Left colon (tissue), 2 donors: ENCODE measurements around the gene MYO15B. TPM values are rescaled to one million over a fixed set of nuclear protein-coding genes. Genes with fewer than 3 reads are reported as not detected.
"Not testable (repeated sequence)": the region's sequence is repeated elsewhere in the genome, so short reads cannot be mapped to it uniquely, and the experiment has no call there.

Experiments
- ATAC-seq: fragments of 200-7000 bp; cut with Tn5 transposase; one replicate; pipeline ENCODE4 v1.9.1; 2020; ENCODE audit warnings: mild to moderate bottlenecking, moderate library complexity
- DNase-seq, 2 donors: peaks; one replicate each; pipeline ENCODE4 v3.0.0-alpha.2; 2020
- intact Hi-C, 2 donors: fragments of 100-400 bp; cut with DNase I in 1 of 2; cut with micrococcal nuclease in 1 of 2; formaldehyde crosslinking; loops; one replicate each; pipeline versions ENCODE4 v1.11.2 to v1.14.0; 2022; cut with DNase I, micrococcal nuclease
- total RNA-seq, 2 donors: library from RNA; stranded (reverse); fragmentation: NEBNext Ultra II Directional; extraction: Animal tissue kit (Norgen Biotek cat#: 25700); gene quantifications; one replicate each; pipeline ENCODE4 v1.2.1, GENCODE V29; 2021
- donor health status: DM: no; HTN: no; CAD: no.
- donor health status: DM: yes; HTN: yes; CAD: no.

Gene MYO15B
- total RNA-seq, 2 donors from 2014 or later: 575 to 676 TPM

DNA sequence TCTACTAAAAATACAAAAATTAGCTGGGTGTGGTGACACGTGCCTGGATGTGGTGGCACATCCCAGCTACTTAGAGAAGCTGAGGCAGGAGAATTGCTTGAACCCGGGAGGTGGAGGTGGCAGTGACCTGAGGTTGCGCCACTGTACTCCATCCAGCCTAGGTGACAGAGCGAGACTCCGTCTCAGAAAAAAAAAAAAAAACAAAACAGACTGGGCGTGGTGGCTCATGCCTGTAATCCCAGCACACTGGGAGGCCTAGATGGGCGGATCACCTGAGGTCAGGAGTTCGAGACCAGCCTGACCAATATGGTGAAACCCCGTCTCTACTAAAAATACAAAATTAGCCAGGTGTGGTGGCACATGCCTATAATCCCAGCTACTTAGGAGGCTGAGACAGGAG, 5.8 kb downstream of the MYO15B start:
- DNase-seq, intact Hi-C loops, ATAC-seq: not testable (repeated sequence)

DNA sequence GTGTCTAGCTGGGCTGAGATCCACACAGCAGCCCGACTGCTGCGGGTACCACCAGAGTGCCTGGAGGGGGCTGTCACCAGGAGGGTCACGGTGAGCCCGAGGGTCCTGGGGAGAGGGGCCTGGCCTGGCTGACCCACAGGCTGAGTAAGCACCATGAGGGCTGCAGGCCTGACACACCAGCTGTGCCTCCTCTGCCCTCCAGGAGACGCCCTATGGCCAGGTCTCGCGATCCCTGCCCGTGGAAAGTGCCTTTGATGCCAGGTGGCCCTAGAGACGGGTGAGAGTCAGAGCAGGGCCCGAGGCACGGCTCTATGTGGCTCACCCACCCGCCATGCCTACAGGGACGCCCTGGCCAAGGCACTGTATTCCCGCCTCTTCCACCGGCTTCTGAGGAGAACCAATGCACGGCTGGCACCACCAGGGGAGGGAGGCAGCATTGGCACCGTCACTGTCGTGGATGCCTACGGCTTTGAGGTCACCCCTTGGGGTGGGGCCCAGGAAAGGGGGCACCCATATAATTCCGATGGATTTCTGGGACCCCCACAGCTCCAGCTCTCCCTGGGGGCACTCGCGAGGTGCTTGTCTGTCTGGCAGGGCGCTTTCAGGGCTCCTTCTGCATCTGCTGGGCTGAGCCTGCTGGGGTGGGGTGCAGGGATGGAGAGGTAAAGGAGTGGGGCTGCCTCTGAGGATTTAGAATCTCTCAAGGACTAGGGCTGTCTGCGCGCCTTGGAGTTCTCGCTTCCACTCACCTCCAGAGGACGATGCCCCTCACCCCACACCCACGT, 7.1 kb downstream of the MYO15B start:
- DNase-seq: peak in 1 of 2 donors; percentile 26
- ATAC-seq: peak; percentile 3
- intact Hi-C loops: no loop called here

GRCh38 chr17:75595284-75595919, 7.8 kb downstream of the MYO15B start:
- intact Hi-C loops: no loop called here
- DNase-seq (no peak), ATAC-seq (no peak)

DNA sequence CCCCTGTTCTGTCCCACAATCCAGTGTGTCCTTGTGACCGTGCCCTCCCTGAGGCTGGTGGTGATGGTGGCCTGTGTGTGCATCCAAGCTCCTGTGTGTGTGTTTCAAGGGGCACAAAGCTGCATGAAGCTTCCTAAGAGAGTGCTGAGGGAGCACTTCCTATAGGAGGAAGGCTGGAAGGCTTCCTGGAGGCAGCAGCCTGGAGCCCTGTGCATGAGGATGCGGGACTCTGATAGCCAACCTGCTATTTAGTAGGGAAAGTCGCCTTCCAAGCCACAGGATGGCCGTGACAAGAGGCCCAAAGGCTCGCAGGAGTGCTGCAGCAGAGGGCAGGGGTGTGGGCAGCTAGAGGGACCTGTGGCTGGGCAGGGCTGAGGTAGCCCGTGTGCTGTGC, 8.3 kb downstream of the MYO15B start:
- DNase-seq (no peak), ATAC-seq (no peak)
- intact Hi-C loops: no loop called here

- DNase-seq (no peak), ATAC-seq (no peak)
- intact Hi-C loops: no loop called here
Measured at GRCh38 chr17:75596320-75597087, 8.9 kb downstream of the MYO15B start.

GRCh38 chr17:75601057-75601987, 13.7 kb downstream of the MYO15B start:
- intact Hi-C loops: no loop called here
- peak; percentile 82 for ATAC-seq
- peak; percentile 75 to 87 for DNase-seq

GRCh38 chr17:75602644-75603043, 15.0 kb downstream of the MYO15B start:
- ATAC-seq (no peak), DNase-seq (no peak)
- intact Hi-C loops: no loop called here

DNA sequence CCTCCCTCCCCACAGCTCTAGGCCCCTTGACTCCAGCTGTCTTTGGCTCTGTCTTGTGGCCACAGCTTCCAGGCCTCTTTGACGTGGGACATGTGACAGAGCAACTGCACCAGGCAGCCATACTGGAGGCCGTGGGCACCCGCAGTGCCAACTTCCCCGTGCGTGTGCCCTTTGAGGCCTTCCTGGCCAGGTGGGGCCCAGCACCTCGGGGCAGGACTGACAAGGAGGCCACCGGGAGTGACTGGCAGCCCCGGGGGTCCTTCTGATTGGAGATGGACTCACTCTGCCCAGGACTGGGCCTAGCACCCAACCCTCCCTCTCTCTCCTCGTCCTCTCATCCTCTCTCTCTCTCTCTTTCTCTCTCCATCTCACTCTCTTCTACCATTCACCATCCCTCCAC, 15.5 kb downstream of the MYO15B start:
- DNase-seq (no peak), ATAC-seq (no peak)
- intact Hi-C loops: no loop called here

DNA sequence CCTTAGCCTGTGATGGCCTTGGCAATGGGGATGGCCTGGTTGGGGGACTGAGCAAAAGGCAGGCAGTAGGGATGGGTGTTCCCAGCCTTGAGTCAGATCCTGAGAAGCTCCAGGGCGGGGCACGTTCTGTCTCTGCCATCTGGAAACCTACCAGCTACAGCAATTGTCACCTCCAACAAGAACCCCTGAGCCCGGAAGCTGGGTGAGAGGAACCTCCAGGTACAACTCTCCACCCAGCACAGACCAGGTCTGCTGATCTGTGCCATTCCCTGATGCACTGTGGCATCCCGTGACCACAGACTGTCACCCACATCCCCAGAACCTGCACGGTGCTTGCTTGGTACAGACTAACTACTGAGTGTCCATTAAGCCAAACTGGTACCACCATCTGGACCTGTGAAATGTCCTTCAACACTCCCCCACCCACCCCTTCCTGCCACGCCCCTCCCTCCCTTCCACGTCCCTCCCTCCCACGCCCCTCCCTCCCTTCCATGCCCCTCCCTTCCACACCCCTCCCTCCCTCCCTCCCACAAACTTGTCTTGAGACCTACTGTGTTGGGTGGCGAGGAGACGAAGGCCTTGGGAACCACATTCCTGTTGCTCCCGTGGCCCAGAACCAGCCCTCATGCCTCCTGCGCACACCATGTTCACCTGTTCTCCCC, 16.6 kb downstream of the MYO15B start:
- peak; percentile 64 for ATAC-seq

DNA sequence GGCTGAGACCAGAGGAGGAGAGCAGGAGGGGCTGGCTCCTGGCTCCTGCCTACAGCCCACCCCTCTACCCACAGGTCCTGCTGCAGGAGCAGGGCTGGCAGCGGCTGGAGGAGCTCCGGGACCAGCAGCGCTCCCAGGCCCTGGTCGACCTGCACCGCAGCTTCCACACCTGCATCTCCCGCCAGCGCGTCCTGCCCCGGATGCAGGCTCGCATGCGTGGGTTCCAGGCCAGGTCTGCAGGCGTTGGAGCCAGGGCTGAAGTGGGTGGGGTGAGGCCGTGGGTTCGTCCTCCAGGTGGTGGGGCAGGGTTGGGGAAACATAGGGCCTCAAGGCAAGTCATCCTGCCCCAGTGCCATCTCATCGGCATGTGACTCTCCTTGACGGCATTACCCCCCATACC, 18.2 kb downstream of the MYO15B start:
- no peak for DNase-seq
- intact Hi-C loops: no loop called here
- no peak for ATAC-seq

More for the DNA sequence above, 16.6 kb downstream of the MYO15B start:
- intact Hi-C loops: no loop called here
- DNase-seq: peak; percentile 44 to 69

DNA sequence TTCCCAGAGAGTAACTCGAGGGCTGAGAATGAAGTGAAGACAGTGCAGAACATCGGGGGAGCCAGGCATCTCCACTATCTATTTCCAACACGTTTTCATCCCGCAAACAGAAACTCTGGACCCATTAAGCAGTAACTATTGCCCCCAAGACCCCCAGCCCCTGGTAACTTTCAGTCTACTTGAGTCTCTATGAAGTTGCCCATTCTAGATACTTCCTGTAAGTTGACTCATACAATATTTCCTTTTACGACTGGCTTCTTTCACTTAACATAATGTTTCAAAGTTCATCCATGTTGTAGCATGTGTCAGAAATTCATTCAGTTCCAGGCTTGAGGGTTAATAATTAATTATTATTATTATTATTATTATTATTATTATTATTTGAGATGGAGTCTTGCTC, 19.5 kb downstream of the MYO15B start:
- DNase-seq (no peak), ATAC-seq (no peak)
- intact Hi-C loops: no loop called here

GRCh38 chr17:75610103-75610984, 22.7 kb downstream of the MYO15B start:
- DNase-seq (peak; percentile 87 to 90), ATAC-seq (peak; percentile 67)
- intact Hi-C loops: no loop called here

- peak; percentile 51 for ATAC-seq
- DNase-seq: peak in 1 of 2 donors; percentile 46
- intact Hi-C loops: no loop called here
Measured at GRCh38 chr17:75611851-75612429, 24.3 kb downstream of the MYO15B start.

- ATAC-seq: no peak
- intact Hi-C loops: no loop called here
- no peak for DNase-seq
Measured at GRCh38 chr17:75612906-75613626, 25.5 kb downstream of the MYO15B start.

- ATAC-seq: no peak
- intact Hi-C loops: no loop called here
Measured at GRCh38 chr17:75614006-75614405, 26.4 kb downstream of the MYO15B start.

GRCh38 chr17:75614556-75615270, 27.1 kb downstream of the MYO15B start:
- intact Hi-C loops: no loop called here
- ATAC-seq (no peak), DNase-seq (no peak)

More at GRCh38 chr17:75614006-75614405, 26.4 kb downstream of the MYO15B start:
- DNase-seq: no peak
